GM12873 (cell line): ENCODE data around the gene PLEKHA6.

Experiments
- CTCF ChIP-seq: IDR thresholded peaks from 2 replicates; pipeline ENCODE4 v1.5.1; 2012; ENCODE audit warnings: low read depth, mild to moderate bottlenecking, moderate library complexity, low read length, control low read depth; ENCODE audit not compliant: insufficient read depth; ENCODE audit errors: missing control alignments

The PLEKHA6 gene

GRCh38 chr1:204278251-204278650 lies 81.5 kb downstream of the PLEKHA6 start:
- no peak for TF ChIP-seq CTCF

GRCh38 chr1:204277563-204278219 lies 82.0 kb downstream of the PLEKHA6 start:
- no peak for TF ChIP-seq CTCF

- TF ChIP-seq CTCF: no peak
These were observed 83.9 kb downstream of the PLEKHA6 start for GRCh38 chr1:204275695-204276370.

GRCh38 chr1:204274446-204274845 lies 85.3 kb downstream of the PLEKHA6 start:
- no peak for TF ChIP-seq CTCF

GRCh38 chr1:204272505-204272904 lies 87.2 kb downstream of the PLEKHA6 start:
- no peak for TF ChIP-seq CTCF

- TF ChIP-seq CTCF: no peak
These were observed 87.8 kb downstream of the PLEKHA6 start for GRCh38 chr1:204271970-204272369.

GRCh38 chr1:204268101-204268500 lies 91.6 kb downstream of the PLEKHA6 start:
- TF ChIP-seq CTCF: no peak
